H9 (cell line): Measurements from ENCODE around the gene HEMGN. TPM values are rescaled to one million over a fixed set of nuclear protein-coding genes. Genes with fewer than 3 reads are reported as not detected.

Experiments
- DNase-seq: peaks from one replicate; pipeline ENCODE4 v3.0.0-alpha.2; 2017
- H2AFZ ChIP-seq: one replicate; pipeline ENCODE4 v1.6.1; 2013; ENCODE audit warnings: mild to moderate bottlenecking, low read length, control low read depth, moderate library complexity
- H2AK5ac ChIP-seq: 2 replicates; pipeline ENCODE4 v1.6.1; 2013; ENCODE audit warnings: low read length, control low read depth, mixed read lengths; ENCODE audit not compliant: insufficient read length
- H2BK120ac ChIP-seq: one replicate; pipeline ENCODE4 v1.6.1; 2013; ENCODE audit warnings: low read depth, mild to moderate bottlenecking, low read length, control low read depth, inconsistent platforms; ENCODE audit not compliant: poor library complexity, severe bottlenecking
- H2BK12ac ChIP-seq: 2 replicates; pipeline ENCODE4 v1.6.1; 2013; ENCODE audit warnings: low read length, control low read depth, mixed read lengths, low read depth; ENCODE audit not compliant: insufficient read length
- H2BK15ac ChIP-seq: 2 replicates; pipeline ENCODE4 v1.6.1; 2013; ENCODE audit warnings: low read depth, low read length, control low read depth
- H2BK20ac ChIP-seq: one replicate; pipeline ENCODE4 v1.6.1; 2013; ENCODE audit warnings: low read depth, mild to moderate bottlenecking, low read length, control low read depth, inconsistent platforms; ENCODE audit not compliant: poor library complexity, severe bottlenecking
- H2BK5ac ChIP-seq: 2 replicates; pipeline ENCODE4 v1.6.1; 2013; ENCODE audit warnings: low read length, control low read depth, mixed read lengths; ENCODE audit not compliant: insufficient read length
- H3K14ac ChIP-seq: 2 replicates; pipeline ENCODE4 v1.6.1; 2013; ENCODE audit warnings: low read length, control low read depth; ENCODE audit not compliant: insufficient read depth
- H3K18ac ChIP-seq: 2 replicates; pipeline ENCODE4 v1.6.1; 2013; ENCODE audit warnings: low read depth, mild to moderate bottlenecking, mixed read lengths, low read length, control low read depth; ENCODE audit not compliant: insufficient read length
- H3K23ac ChIP-seq: 2 replicates; pipeline ENCODE4 v1.6.1; 2013; ENCODE audit warnings: low read length, control low read depth, mixed read lengths, low read depth; ENCODE audit not compliant: insufficient read length
- H3K23me2 ChIP-seq: 2 replicates; pipeline ENCODE4 v1.6.1; 2013; ENCODE audit warnings: low read depth, mild to moderate bottlenecking, mixed read lengths, low read length, control low read depth; ENCODE audit not compliant: insufficient read length, poor library complexity, severe bottlenecking
- H3K27ac ChIP-seq: 2 replicates; pipeline ENCODE4 v1.5.1; 2013; ENCODE audit warnings: low read length, control low read depth, mixed read lengths, low read depth; ENCODE audit not compliant: insufficient read length
- H3K27me3 ChIP-seq: 2 replicates; pipeline ENCODE4 v1.6.1; 2013; ENCODE audit warnings: low read length, control low read depth, inconsistent platforms; ENCODE audit not compliant: insufficient read depth
- H3K4ac ChIP-seq: 2 replicates; pipeline ENCODE4 v1.6.1; 2013; ENCODE audit warnings: low read depth, mild to moderate bottlenecking, control low read depth, inconsistent platforms, low read length, moderate library complexity
- H3K4me1 ChIP-seq: 2 replicates; pipeline ENCODE4 v1.6.1; 2013; ENCODE audit warnings: low read length, control low read depth, inconsistent platforms; ENCODE audit not compliant: insufficient read depth
- H3K4me2 ChIP-seq: 2 replicates; pipeline ENCODE4 v1.6.1; 2013; ENCODE audit warnings: low read length, control low read depth, mixed read lengths; ENCODE audit not compliant: insufficient read length, insufficient read depth
- H3K56ac ChIP-seq: 2 replicates; pipeline ENCODE4 v1.6.1; 2013; ENCODE audit warnings: low read depth, mild to moderate bottlenecking, mixed read lengths, low read length, control low read depth; ENCODE audit not compliant: insufficient read length
- H3K79me1 ChIP-seq: 2 replicates; pipeline ENCODE4 v1.6.1; 2013; ENCODE audit warnings: low read depth, mild to moderate bottlenecking, moderate library complexity, low read length, control low read depth, inconsistent platforms; ENCODE audit not compliant: insufficient read depth, poor library complexity, severe bottlenecking
- H3K79me2 ChIP-seq: 2 replicates; pipeline ENCODE4 v1.6.1; 2013; ENCODE audit warnings: low read length, control low read depth, inconsistent platforms; ENCODE audit not compliant: insufficient read depth
- H3K9ac ChIP-seq: 2 replicates; pipeline ENCODE4 v1.6.1; 2013; ENCODE audit warnings: low read length, control low read depth, mixed read lengths; ENCODE audit not compliant: insufficient read length; ENCODE audit errors: extremely low read depth
- H3K9me3 ChIP-seq: one replicate; pipeline ENCODE4 v1.6.1; 2013; ENCODE audit warnings: low read depth, low read length, inconsistent platforms; ENCODE audit not compliant: control insufficient read depth
- H3T11ph ChIP-seq: one replicate; pipeline ENCODE4 v1.6.1; 2013; ENCODE audit warnings: mild to moderate bottlenecking, low read length, control low read depth, inconsistent platforms
- H4K20me1 ChIP-seq: one replicate; pipeline ENCODE4 v1.6.1; 2013; ENCODE audit not compliant: control insufficient read depth, insufficient read length, insufficient read depth
- H4K5ac ChIP-seq: 2 replicates; pipeline ENCODE4 v1.6.1; 2013; ENCODE audit warnings: low read depth, mild to moderate bottlenecking, mixed read lengths, low read length, control low read depth; ENCODE audit not compliant: insufficient read length
- H4K8ac ChIP-seq: replicated peaks from 2 replicates; pipeline ENCODE4 v1.6.1; 2013; ENCODE audit warnings: low read length, control low read depth, mixed read lengths, low read depth; ENCODE audit not compliant: insufficient read length
- H4K91ac ChIP-seq: 2 replicates; pipeline ENCODE4 v1.6.1; 2013; ENCODE audit warnings: low read depth, mild to moderate bottlenecking, moderate library complexity, mixed read lengths, low read length, control low read depth; ENCODE audit not compliant: insufficient read length
- H3K27ac Mint-ChIP-seq, 3 experiments: 2 replicates in 2 of 3; 3 replicates in 1 of 3; pipeline ENCODE4 v1.8.0; 2020 to 2021; ENCODE audit warnings: mixed read lengths in 3 of 3, mild to moderate bottlenecking in 1 of 3, moderate library complexity in 1 of 3
- H3K27me3 Mint-ChIP-seq: 2 replicates; pipeline ENCODE4 v1.8.0; 2021; ENCODE audit warnings: low read depth, mild to moderate bottlenecking, moderate library complexity, mixed read lengths
- H3K36me3 Mint-ChIP-seq, 3 experiments: 2 replicates in 2 of 3; 3 replicates in 1 of 3; pipeline ENCODE4 v1.8.0; 2020 to 2021; ENCODE audit warnings: low read depth in 3 of 3, mixed read lengths in 3 of 3; ENCODE audit not compliant: insufficient read depth in 1 of 3
- H3K4me1 Mint-ChIP-seq, 2 experiments: 2 replicates each; pipeline ENCODE4 v1.8.0; 2020; ENCODE audit warnings: mixed read lengths in 2 of 2
- H3K4me3 Mint-ChIP-seq, 2 experiments: 2 replicates in 1 of 2; 3 replicates in 1 of 2; pipeline ENCODE4 v1.8.0; 2020 to 2021; ENCODE audit warnings: mild to moderate bottlenecking in 2 of 2, mixed read lengths in 2 of 2, moderate library complexity in 1 of 2
- H3K9me3 Mint-ChIP-seq, 2 experiments: 2 replicates in 1 of 2; 3 replicates in 1 of 2; pipeline ENCODE4 v1.8.0; 2020; ENCODE audit warnings: mild to moderate bottlenecking in 2 of 2, mixed read lengths in 2 of 2, moderate library complexity in 1 of 2
- WGBS: extraction: QIAGEN DNeasy Blood & Tissue Kit; methylation state at CpG from one replicate; pipeline ENCODE4 v1.1.7; 2013; ENCODE audit warnings: missing lambda C conversion rate, low lambda C conversion rate, mixed read lengths; ENCODE audit not compliant: insufficient read length; ENCODE audit errors: extremely low coverage; 5-methylcytosine and 5-hydroxymethylcytosine counted together
- total RNA-seq: library from RNA; stranded (reverse); gene quantifications from 2 replicates; pipeline ENCODE4 v1.2.1, GENCODE V29; 2021
- TF ChIP-seq, protein P1 (sequence below): fragments of 200-600 bp; sonication (generic); conservative IDR thresholded peaks from 3 replicates; pipeline ENCODE4 v1.8.0; 2021; ENCODE audit warnings: antibody characterized with exemption, mild to moderate bottlenecking

HEMGN gene
- total RNA-seq, 1 experiment from 2014 or later = not detected

- H3K23ac ChIP-seq = no peak overlapping the region
- H3K27me3 ChIP-seq = peaks cover 41% of the 10 kb centered on the region
- H3K27ac ChIP-seq = no peak overlapping the region
- Mint-ChIP-seq H3K4me3 (peak overlapping the region; percentile 62 to 73), H3K4me1 (peaks cover 4 to 9% of the 10 kb centered on the region in 2 experiments; a peak in 3 of 4 replicates), H3K36me3 (peaks cover 0 to 3% (median 0%) of the 10 kb centered on the region in 3 experiments; a peak in 1 of 7 replicates), H3K9me3 (peaks cover 3 to 10% of the 10 kb centered on the region in 2 experiments), H3K27me3 (peaks cover 69% of the 10 kb centered on the region), H3K27ac (no peak overlapping the region)
- peaks cover 7% of the 10 kb centered on the region for H3K79me1 ChIP-seq
- peaks cover 2% of the 10 kb centered on the region for H4K20me1 ChIP-seq
- peak overlapping the region; percentile 81 for H3K9ac ChIP-seq
- no peak overlapping the region for H2BK120ac ChIP-seq
- H3K79me2 ChIP-seq = peaks cover 6% of the 10 kb centered on the region; the same call in 1 of the 2 replicates
- peak overlapping the region; percentile 56 for H4K5ac ChIP-seq
- no peak overlapping the region for H4K8ac ChIP-seq
- DNase-seq = peak; percentile 34
- no peaks in the 10 kb centered on the region for H3K9me3 ChIP-seq
- H3K4me2 ChIP-seq = peak overlapping the region; percentile 42
- no peak overlapping the region for H2AK5ac ChIP-seq
- H3K14ac ChIP-seq = peak overlapping the region; percentile 89
- H2AFZ ChIP-seq = no peak overlapping the region
- H3K56ac ChIP-seq = no peak overlapping the region
- no peak overlapping the region for H2BK5ac ChIP-seq
- no peaks in the 10 kb centered on the region for H3K4me1 ChIP-seq
- no peak overlapping the region for H2BK20ac ChIP-seq
- no peak overlapping the region; the same call in 1 of the 2 replicates for H2BK15ac ChIP-seq
- no peak overlapping the region; the same call in 1 of the 2 replicates for H3K4ac ChIP-seq
- peak overlapping the region; percentile 91 for H3K18ac ChIP-seq
- no peak overlapping the region for H4K91ac ChIP-seq
- TF ChIP-seq, protein P1, sequence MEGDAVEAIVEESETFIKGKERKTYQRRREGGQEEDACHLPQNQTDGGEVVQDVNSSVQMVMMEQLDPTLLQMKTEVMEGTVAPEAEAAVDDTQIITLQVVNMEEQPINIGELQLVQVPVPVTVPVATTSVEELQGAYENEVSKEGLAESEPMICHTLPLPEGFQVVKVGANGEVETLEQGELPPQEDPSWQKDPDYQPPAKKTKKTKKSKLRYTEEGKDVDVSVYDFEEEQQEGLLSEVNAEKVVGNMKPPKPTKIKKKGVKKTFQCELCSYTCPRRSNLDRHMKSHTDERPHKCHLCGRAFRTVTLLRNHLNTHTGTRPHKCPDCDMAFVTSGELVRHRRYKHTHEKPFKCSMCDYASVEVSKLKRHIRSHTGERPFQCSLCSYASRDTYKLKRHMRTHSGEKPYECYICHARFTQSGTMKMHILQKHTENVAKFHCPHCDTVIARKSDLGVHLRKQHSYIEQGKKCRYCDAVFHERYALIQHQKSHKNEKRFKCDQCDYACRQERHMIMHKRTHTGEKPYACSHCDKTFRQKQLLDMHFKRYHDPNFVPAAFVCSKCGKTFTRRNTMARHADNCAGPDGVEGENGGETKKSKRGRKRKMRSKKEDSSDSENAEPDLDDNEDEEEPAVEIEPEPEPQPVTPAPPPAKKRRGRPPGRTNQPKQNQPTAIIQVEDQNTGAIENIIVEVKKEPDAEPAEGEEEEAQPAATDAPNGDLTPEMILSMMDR = no peak
- no peak overlapping the region for H2BK12ac ChIP-seq
- no CpG with 5 or more reads among the region's 116 CpGs for WGBS
- peaks cover 9% of the 10 kb centered on the region for H3K23me2 ChIP-seq
- H3T11ph ChIP-seq = no peak overlapping the region
Observed at GRCh38 chr9:97984188-97985057, 46.5 kb upstream of the HEMGN start.
